GM20000 (cell line): ENCODE data around the gene ZNF454.

ENCODE experiments used
- DNase-seq: peaks from one replicate; pipeline ENCODE4 v3.0.0; 2012; ENCODE audit warnings: low spot score
- TF ChIP-seq, protein P1 (sequence below): IDR thresholded peaks from 2 replicates; pipeline ENCODE4 v1.5.1; 2012; ENCODE audit warnings: mild to moderate bottlenecking, control low read depth; ENCODE audit errors: extremely low read depth, missing control alignments

ZNF454 gene

DNA sequence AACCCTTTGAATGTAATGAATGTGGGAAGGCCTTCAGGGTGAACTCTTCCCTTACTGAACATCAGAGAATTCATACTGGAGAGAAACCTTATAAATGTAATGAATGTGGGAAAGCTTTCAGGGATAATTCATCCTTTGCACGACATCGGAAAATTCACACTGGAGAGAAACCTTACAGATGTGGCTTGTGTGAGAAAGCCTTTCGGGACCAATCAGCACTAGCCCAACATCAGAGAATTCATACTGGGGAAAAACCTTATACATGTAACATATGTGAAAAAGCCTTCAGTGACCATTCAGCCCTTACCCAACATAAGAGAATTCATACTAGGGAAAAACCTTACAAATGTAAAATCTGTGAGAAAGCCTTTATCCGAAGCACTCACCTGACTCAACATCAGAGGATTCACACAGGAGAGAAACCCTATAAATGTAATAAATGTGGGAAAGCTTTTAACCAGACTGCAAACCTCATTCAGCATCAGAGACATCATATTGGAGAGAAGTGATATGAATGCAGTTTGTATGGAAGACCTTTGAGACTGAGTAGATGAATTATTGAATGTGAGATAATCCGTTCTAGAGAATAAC, 24.6 kb downstream of the ZNF454 start:
- TF ChIP-seq, protein P1, sequence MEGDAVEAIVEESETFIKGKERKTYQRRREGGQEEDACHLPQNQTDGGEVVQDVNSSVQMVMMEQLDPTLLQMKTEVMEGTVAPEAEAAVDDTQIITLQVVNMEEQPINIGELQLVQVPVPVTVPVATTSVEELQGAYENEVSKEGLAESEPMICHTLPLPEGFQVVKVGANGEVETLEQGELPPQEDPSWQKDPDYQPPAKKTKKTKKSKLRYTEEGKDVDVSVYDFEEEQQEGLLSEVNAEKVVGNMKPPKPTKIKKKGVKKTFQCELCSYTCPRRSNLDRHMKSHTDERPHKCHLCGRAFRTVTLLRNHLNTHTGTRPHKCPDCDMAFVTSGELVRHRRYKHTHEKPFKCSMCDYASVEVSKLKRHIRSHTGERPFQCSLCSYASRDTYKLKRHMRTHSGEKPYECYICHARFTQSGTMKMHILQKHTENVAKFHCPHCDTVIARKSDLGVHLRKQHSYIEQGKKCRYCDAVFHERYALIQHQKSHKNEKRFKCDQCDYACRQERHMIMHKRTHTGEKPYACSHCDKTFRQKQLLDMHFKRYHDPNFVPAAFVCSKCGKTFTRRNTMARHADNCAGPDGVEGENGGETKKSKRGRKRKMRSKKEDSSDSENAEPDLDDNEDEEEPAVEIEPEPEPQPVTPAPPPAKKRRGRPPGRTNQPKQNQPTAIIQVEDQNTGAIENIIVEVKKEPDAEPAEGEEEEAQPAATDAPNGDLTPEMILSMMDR = no peak
- no peak for DNase-seq

DNA sequence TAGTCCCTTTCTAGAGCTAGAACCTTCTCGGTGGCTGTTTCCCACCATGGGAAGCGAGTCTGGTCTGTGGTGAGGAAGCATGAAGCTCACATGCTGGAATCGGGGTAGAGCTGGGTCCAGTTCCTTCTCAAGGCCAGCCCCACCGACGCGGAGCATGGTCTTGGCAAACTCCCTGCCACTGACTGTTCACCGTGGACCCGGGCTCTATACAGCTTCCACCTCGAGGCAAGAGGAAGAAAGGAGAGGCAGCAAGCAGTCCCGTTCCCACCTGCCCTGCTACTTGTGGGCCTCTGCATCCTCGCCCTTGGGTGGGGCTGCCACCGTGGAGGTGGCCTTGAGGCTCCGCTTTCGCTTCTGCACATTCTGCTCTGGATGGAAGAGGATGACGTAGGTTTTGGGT, 40.4 kb downstream of the ZNF454 start:
- TF ChIP-seq, protein P1 = no peak
- DNase-seq = no peak

- DNase-seq = no peak
- TF ChIP-seq, protein P1 = no peak
These were observed 41.9 kb downstream of the ZNF454 start for GRCh38 chr5:178982941-178983340.

- TF ChIP-seq, protein P1 = no peak
These were observed 42.7 kb downstream of the ZNF454 start for GRCh38 chr5:178983728-178984127.

GRCh38 chr5:178984145-178985072, 43.4 kb downstream of the ZNF454 start:
- TF ChIP-seq, protein P1 = no peak
- DNase-seq = no peak

More at GRCh38 chr5:178983728-178984127, 42.7 kb downstream of the ZNF454 start:
- no peak for DNase-seq

GRCh38 chr5:178986326-178986960, 45.4 kb downstream of the ZNF454 start:
- no peak for DNase-seq
- TF ChIP-seq, protein P1 = no peak
